HG02938 (cell line): ENCODE measurements around the gene CTTN.

ENCODE experiments used
- ATAC-seq: cut with Tn5 transposase; IDR thresholded peaks from one replicate; pipeline ENCODE4 v1.9.1; 2021; ENCODE audit warnings: mild to moderate bottlenecking, moderate library complexity; ENCODE audit not compliant: unreplicated experiment

Gene CTTN

GRCh38 chr11:70409437-70409836 is 11.1 kb downstream of the CTTN start:
- ATAC-seq, result no peak

- no peak for ATAC-seq
Measured at GRCh38 chr11:70409871-70410270, 11.5 kb downstream of the CTTN start.

DNA sequence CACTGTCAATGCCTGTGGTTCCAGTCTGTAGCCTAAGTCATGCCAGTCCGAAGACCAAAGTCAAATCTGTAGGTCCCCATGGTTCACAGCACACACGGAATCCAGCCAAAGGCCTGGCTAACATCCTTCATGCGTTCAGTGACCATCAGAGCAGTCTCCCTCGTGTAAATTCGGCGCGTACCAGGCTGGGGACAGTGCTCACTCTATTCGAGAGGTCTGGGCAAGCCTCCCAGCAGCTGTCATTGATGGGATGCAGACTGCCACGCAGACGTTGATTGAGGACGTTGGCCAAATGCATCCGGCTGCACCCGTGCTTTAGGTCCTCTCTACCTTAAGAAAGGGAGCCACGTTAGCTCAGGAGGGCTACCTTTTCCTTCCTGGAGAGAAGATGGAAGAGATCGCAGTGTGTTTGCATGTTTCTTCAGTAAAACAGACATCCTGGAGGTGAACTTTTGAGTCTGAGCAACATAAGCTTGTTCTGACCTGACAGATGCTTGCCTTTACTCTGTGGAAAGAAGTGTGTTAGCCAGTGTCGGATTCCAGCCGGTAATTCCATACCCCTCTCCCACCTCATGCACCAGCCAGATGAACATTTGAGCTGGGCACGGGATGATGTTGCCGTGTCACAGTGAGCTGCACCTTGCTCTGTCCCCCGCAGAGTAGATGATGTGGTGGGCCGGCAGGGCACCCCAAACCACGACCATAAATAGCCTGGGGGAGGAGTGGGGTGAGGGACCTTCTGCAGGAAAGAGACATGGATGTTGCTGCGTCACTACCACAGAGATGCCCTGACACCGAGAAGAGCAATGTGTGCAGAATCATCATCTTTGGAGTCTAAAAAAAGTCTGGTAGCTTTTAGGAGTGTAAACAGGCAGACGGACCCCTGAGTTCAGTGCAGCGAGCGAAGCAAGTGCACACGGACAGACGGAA is 12.2 kb downstream of the CTTN start:
- ATAC-seq, result no peak

GRCh38 chr11:70411713-70412452 is 13.6 kb downstream of the CTTN start:
- no peak for ATAC-seq

DNA sequence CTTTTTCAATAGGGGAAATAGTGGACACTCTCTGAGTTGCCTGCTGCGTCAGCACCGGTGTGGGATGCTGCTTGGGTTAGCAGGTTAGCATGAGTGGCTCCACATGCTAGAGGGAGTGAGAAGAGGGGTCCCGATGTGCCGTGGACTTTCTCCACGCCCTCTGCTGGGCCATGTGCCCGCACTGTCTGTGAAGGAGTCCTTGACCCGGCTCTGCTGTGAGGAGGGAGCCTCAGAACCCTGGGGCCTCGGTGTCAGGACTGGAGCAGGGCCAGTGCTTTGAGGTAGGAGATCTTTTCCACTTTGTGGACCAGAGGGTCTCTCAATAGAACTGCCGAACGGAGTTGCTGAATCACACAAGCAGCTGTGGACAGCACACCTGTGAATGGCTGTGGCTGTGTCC is 14.8 kb downstream of the CTTN start:
- ATAC-seq, result no peak

DNA sequence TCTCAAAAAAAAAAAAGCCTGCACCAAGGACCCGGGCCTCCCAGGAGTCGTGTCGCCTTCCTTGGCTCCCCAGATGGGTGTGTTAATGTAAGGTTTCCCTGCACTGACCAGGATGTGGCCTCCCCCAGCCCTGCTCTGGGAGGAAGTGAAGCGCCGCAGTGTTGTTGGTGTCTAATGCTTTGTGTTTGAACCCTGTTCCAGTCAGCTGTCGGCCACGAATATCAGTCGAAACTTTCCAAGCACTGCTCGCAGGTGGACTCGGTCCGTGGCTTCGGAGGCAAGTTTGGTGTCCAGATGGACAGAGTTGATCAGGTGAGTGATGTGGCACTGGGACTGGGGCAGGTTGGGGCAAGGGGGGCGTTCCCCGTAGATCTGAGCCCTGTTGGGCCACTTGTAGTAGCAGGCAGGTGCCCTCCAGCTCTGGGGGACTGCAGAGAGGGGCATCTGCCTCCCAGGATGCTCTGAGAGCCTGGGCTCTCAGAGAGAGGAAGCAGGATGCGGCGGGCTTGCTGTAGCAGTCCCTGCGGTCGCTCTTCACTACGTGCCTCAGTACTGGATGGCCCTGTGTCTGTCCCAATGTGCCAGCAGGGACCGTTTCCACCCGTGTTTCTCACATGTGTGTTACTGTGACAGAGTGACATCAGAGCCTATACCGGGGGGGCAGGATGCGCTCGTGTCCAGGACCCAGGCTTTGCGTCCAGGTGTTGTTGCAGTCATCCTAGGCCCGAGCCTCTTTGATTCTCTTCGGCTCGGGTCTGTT is 16.2 kb downstream of the CTTN start:
- ATAC-seq, result no peak

DNA sequence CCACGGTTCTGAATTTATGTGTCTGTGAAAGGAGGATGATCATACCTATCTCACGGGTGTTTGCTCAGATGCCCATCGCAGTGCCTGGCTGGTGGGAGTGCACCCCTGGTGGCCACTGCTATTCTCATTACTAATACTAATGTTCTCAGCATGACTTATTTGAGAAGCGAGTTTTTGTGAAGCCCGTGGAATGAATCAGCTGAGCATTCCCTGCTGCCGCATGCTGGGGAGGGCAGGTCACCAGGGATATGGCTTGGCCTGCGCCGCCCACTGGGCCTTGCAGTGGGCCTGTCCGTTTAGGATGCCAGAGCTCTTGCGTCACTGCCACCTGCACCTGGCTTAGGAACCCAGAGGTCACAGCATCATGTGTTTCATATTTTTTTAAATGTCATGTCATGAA is 16.9 kb downstream of the CTTN start:
- no peak for ATAC-seq

- no peak for ATAC-seq
Measured at GRCh38 chr11:70415642-70416395, 17.5 kb downstream of the CTTN start.

DNA sequence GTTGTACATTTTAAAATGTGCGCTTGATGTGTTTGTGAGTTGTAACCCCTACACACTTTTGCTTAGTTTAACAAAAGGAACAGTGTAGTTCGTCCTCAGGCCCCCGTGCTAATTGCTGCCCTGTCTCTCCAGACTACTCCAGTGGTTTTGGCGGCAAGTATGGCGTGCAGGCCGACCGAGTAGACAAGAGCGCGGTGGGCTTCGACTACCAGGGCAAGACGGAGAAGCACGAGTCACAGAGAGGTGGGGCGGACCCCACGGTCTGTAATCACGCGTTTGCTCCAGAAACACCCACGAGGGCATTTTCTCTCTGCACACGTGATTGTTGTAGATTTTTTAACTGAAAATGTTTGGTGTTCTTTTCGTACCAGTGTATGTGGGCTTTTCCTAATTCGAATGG is 18.6 kb downstream of the CTTN start:
- ATAC-seq, result no peak

DNA sequence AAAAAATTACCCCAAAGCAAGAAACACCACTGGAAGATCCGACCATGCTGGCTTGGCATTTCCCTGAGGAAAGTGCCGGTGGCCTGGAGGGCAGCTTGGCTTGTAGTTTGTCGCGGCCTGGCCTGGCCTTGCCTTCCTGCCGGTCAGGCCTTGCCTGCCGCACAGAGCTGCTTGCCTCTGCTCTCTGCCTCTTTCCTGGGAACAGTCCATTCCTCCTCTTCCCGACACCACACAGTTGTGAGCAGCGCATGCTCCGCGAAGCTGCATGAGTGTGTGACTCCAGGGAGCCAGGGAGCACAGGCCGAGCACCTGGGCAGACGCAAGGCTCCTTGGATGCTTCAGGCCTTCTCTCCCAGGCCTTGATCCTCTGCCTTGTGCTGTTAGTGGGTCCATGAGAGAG is 19.8 kb downstream of the CTTN start:
- ATAC-seq, result no peak

- no peak for ATAC-seq
Measured at GRCh38 chr11:70419307-70420007, 21.1 kb downstream of the CTTN start.

GRCh38 chr11:70420008-70420464 is 21.7 kb downstream of the CTTN start:
- ATAC-seq, result no peak

DNA sequence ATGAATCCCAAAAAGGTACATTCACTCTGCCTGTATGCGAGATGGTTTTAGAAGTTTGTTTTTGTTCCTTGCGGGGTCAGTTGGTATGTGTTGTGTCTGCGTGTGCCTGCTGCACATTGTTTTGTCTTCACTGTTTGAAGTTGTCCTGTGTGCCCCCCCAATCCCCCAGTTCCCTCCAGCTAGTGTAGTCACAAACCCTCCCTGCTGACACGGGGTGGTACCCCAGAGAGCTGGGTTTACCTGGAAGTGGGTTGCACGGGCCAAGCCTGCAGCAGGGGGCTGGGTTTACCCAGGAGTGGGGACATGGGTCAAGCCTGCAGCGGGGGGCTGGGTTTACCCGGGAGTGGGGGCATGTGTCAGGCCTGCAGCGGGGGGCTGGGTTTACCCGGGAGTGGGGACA is 22.2 kb downstream of the CTTN start:
- no peak for ATAC-seq

- ATAC-seq, result no peak
Measured at GRCh38 chr11:70421123-70421522, 22.8 kb downstream of the CTTN start.

GRCh38 chr11:70422692-70423522 is 24.6 kb downstream of the CTTN start:
- no peak for ATAC-seq

DNA sequence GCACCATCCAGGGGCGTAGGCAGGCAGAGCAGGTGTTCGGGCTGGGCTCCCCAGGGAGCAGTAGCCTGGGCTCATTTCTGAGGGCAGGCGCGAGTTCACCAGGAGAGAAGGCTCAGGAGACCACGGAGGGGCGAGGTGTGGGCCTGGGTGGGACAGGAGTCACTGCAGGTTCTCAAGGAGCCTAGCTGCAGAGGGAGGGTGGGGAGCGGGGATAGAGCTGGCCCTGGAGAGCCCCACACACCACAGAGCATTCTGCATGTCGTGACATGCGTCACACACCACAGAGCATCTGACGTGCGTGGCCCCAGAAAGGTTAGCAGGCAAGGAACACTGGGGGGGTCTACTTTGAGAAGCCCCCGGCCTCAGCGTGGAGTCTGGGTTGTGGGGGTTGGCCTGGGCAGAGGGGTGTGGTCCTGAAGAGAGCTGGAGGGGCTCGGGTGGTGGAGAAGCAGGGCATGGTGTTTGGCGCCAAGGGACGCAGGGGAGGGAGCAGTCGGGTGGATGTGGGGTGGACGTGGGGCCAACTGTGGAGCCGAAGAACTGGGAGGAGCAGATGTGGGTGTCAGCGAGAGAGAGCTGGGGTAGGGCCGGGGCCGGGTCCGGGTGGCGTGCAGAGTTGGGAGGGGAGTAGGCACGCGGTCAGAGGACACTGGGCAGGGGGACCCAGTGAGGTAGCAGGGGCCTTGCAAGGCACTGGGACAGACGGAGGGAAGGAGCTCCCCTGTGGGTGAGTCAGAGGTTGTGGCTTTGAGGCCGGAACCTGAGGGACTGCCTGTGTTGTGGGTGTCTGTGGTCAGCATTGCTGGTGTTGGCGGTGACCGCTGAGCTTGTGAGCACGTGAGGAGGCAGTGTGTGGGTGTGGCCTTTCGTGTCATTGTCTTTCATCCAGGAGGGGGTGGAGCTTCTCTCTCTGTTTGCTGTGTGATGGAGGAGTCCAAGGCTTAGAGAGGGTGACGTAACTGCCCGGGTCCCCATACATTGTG is 25.5 kb downstream of the CTTN start:
- ATAC-seq, result no peak

DNA sequence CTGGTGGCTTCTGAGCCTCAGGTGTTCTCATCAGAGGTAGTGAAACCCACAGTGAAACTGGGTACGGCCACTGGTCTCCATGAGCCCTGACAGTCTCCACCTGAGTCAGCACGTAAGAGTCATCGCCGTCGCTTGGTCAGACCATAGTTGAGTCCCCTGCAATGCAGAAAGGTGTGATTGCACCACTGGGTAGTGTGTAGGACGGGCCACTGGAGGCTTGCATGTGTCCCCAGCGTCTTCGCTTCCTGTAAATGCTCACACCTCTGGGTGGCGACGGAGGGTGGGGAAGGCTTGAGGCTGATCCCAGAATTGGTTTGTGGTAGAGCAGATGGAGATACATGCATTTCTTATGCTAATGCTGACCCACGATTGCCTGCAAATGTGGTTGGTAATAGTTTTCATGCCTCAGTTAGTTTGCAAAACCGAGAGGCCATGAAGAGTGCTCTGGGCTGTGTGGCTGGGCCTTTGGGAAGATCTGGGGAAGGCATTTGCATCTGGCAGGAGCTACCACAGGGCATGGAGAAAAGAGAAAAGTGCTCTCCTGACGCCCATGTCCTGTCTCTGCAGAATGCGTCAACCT is 26.5 kb downstream of the CTTN start:
- ATAC-seq, result no peak

DNA sequence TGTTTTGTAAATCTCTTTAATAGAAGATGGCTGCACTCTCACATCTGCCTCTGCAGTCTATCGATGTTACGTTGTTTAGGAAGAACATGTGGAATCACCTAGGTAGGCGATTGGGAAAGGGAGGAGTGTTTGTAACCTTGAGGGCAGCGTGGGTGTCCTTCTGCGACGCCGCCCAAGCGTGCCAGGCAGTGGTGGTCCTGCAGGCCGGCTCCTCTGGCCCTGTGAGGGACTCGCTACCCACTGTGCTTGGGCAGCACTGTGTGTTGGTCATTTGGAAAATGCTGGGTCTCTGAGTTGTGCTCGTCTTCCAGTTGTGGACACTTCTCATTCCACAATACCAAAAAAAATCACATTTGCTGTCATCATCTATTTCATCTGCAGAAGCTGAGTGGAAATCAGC is 29.1 kb downstream of the CTTN start:
- no peak for ATAC-seq
